Chondrocyte (in vitro differentiated cells): ENCODE results near the gene KIF3A. TPM values are rescaled to one million over a fixed set of nuclear protein-coding genes. Genes with fewer than 3 reads are reported as not detected.

Experiments used
- DNase-seq: peaks from one replicate; pipeline ENCODE4 v3.0.0; 2021; ENCODE audit warnings: mixed read lengths, low spot score
- H3K27ac Mint-ChIP-seq: one replicate; pipeline ENCODE4 v1.8.0; 2021; ENCODE audit warnings: mild to moderate bottlenecking, moderate library complexity, mixed read lengths; ENCODE audit not compliant: unreplicated experiment
- H3K27me3 Mint-ChIP-seq: 2 replicates; pipeline ENCODE4 v1.8.0; 2021; ENCODE audit warnings: low read depth, mixed read lengths
- H3K36me3 Mint-ChIP-seq: 2 replicates; pipeline ENCODE4 v1.8.0; 2021; ENCODE audit warnings: low read depth, mixed read lengths
- H3K4me1 Mint-ChIP-seq: 2 replicates; pipeline ENCODE4 v1.8.0; 2021; ENCODE audit warnings: low read depth, mild to moderate bottlenecking, mixed read lengths
- H3K4me3 Mint-ChIP-seq: one replicate; pipeline ENCODE4 v1.8.0; 2021; ENCODE audit warnings: mild to moderate bottlenecking, moderate library complexity, mixed read lengths; ENCODE audit not compliant: unreplicated experiment
- H3K9me3 Mint-ChIP-seq: 2 replicates; pipeline ENCODE4 v1.8.0; 2021; ENCODE audit warnings: low read depth, mixed read lengths
- total RNA-seq: library from RNA; stranded (reverse); gene quantifications from 3 replicates; pipeline ENCODE4 v1.2.1, GENCODE V29; 2021
- TF ChIP-seq, protein P1 (sequence below): fragments of 200-600 bp; sonication (generic); IDR thresholded peaks from 2 replicates; pipeline ENCODE4 v1.5.0; 2021; ENCODE audit warnings: antibody characterized with exemption, mild to moderate bottlenecking, moderate library complexity

Gene KIF3A
- total RNA-seq, 1 donor from 2014 or later: 16.2 TPM

DNA sequence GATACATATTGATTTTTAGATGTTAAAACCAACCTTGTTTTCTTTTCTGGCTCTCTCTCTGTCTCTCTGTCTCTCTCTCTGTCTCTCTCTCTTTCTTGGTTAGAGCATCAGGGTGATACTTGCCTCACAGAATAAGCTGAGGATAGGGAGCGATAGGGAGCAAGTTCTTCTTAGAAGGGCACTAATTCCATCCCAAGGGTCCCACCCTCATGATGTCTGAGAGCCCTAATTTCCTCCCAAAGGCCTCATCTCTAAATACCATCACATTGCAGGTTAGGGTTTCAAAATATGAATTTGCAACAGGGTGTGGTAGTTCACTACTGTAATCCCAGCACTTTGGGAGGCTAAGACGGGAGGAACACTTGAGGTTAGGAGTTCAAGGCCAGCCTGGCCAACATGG lies 4.8 kb upstream of the KIF3A start:
- Mint-ChIP-seq H3K4me1 (peaks cover 8% of the 10 kb centered on the region), H3K4me3 (no peak overlapping the region), H3K27me3 (peaks cover 16% of the 10 kb centered on the region), H3K36me3 (no peaks in the 10 kb centered on the region), H3K27ac (no peak overlapping the region), H3K9me3 (no peaks in the 10 kb centered on the region)
- TF ChIP-seq, protein P1, sequence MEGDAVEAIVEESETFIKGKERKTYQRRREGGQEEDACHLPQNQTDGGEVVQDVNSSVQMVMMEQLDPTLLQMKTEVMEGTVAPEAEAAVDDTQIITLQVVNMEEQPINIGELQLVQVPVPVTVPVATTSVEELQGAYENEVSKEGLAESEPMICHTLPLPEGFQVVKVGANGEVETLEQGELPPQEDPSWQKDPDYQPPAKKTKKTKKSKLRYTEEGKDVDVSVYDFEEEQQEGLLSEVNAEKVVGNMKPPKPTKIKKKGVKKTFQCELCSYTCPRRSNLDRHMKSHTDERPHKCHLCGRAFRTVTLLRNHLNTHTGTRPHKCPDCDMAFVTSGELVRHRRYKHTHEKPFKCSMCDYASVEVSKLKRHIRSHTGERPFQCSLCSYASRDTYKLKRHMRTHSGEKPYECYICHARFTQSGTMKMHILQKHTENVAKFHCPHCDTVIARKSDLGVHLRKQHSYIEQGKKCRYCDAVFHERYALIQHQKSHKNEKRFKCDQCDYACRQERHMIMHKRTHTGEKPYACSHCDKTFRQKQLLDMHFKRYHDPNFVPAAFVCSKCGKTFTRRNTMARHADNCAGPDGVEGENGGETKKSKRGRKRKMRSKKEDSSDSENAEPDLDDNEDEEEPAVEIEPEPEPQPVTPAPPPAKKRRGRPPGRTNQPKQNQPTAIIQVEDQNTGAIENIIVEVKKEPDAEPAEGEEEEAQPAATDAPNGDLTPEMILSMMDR: no peak
- DNase-seq: no peak

- Mint-ChIP-seq H3K27me3 (peaks cover 3% of the 10 kb centered on the region), H3K4me1 (peaks cover 23% of the 10 kb centered on the region), H3K27ac (no peak overlapping the region), H3K9me3 (no peaks in the 10 kb centered on the region), H3K4me3 (no peak overlapping the region), H3K36me3 (no peaks in the 10 kb centered on the region)
- DNase-seq: no peak
- TF ChIP-seq, protein P1: no peak
Observed at GRCh38 chr5:132739232-132739631, 1.9 kb upstream of the KIF3A start.

- Mint-ChIP-seq H3K9me3 (no peaks in the 10 kb centered on the region), H3K4me3 (peak overlapping the region; percentile 81)
- no peak for DNase-seq
Observed at GRCh38 chr5:132737982-132738681, 786 bp upstream of the KIF3A start.

GRCh38 chr5:132734687-132735086 lies 2.7 kb downstream of the KIF3A start:
- Mint-ChIP-seq H3K27me3 (no peaks in the 10 kb centered on the region), H3K9me3 (no peaks in the 10 kb centered on the region), H3K4me1 (peaks cover 23% of the 10 kb centered on the region), H3K36me3 (peaks cover 4% of the 10 kb centered on the region), H3K27ac (no peak overlapping the region), H3K4me3 (no peak overlapping the region)
- TF ChIP-seq, protein P1: no peak
- DNase-seq: no peak

More at GRCh38 chr5:132737982-132738681, 786 bp upstream of the KIF3A start:
- TF ChIP-seq, protein P1: no peak
- Mint-ChIP-seq H3K27ac (no peak overlapping the region), H3K4me1 (peaks cover 23% of the 10 kb centered on the region), H3K36me3 (peaks cover 3% of the 10 kb centered on the region), H3K27me3 (peaks cover 3% of the 10 kb centered on the region)

DNA sequence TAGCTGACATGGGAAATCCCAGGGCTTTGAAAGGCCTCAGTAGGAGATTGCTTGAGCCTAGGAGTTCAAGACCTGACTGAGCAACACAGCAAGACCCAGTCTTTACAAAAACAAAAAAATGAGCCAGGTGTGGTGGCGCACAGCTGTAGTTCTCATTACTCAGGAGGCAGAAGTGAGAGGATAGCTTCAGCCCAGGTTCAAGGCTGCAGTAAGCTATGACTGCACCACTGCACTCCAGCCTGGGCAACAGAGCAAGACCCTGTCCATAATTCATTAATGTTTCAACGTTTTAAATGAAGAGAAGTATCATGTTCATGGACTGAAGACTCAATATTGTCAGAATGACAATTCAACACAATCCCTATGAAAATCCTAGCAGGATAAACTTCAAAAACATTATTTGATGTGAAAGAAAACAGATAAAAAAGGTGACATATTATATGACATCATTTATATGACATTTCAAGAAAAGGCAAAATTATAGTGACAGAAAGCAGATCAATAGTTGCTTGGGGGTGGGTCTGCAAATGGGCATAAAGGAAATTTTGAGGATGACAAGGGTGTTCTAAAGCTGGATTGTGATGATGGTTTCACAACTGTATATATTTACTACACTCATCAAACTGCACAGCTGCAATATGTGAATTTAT lies 3.7 kb downstream of the KIF3A start:
- Mint-ChIP-seq H3K36me3 (peaks cover 7% of the 10 kb centered on the region), H3K27me3 (no peaks in the 10 kb centered on the region), H3K4me1 (peaks cover 23% of the 10 kb centered on the region), H3K27ac (no peak overlapping the region), H3K9me3 (no peaks in the 10 kb centered on the region), H3K4me3 (no peak overlapping the region)
- TF ChIP-seq, protein P1: no peak
- no peak for DNase-seq
